ENCODE results near the gene AKAP8L. TPM values are rescaled to one million over a fixed set of nuclear protein-coding genes. Genes with fewer than 3 reads are reported as not detected.
"Not testable (repeated sequence)": the region's sequence is repeated elsewhere in the genome, so short reads cannot be mapped to it uniquely, and the experiment has no call there.

AKAP8L gene
- total RNA-seq, 1 donor = 61.3 TPM

- TF ChIP-seq CTCF (IDR thresholded peaks at IDR 0.05; ENCODE audit: insufficient read depth, low read depth, low read length) = peak; percentile 3
- H3K4me3 ChIP-seq (ENCODE audit: low read depth, low read length) = no peak overlapping the region
- DNase-seq (ENCODE audit: low read depth) = peak; percentile 53
Measured at GRCh38 chr19:15412832-15413231, 6.0 kb downstream of the AKAP8L start.

GRCh38 chr19:15411351-15411750, 7.4 kb downstream of the AKAP8L start:
- H3K4me3 ChIP-seq (ENCODE audit: low read depth, low read length); DNase-seq (ENCODE audit: low read depth): not testable (repeated sequence)

- no peak for TF ChIP-seq CTCF (IDR thresholded peaks at IDR 0.05; ENCODE audit: insufficient read depth, low read depth, low read length)
- H3K4me3 ChIP-seq (ENCODE audit: low read depth, low read length) = no peak overlapping the region
- no peak for DNase-seq (ENCODE audit: low read depth)
Measured at GRCh38 chr19:15404780-15405211, 14.0 kb downstream of the AKAP8L start.

GRCh38 chr19:15404097-15404779, 14.6 kb downstream of the AKAP8L start:
- H3K4me3 ChIP-seq (ENCODE audit: low read depth, low read length) = no peak overlapping the region
- no peak for DNase-seq (ENCODE audit: low read depth)
- no peak for TF ChIP-seq CTCF (IDR thresholded peaks at IDR 0.05; ENCODE audit: insufficient read depth, low read depth, low read length)

GRCh38 chr19:15403151-15403531, 15.6 kb downstream of the AKAP8L start:
- no peak for TF ChIP-seq CTCF (IDR thresholded peaks at IDR 0.05; ENCODE audit: insufficient read depth, low read depth, low read length)
- H3K4me3 ChIP-seq (ENCODE audit: low read depth, low read length) = no peak overlapping the region
- no peak for DNase-seq (ENCODE audit: low read depth)

- no peak overlapping the region for H3K4me3 ChIP-seq (ENCODE audit: low read depth, low read length)
- no peak for TF ChIP-seq CTCF (IDR thresholded peaks at IDR 0.05; ENCODE audit: insufficient read depth, low read depth, low read length)
- no peak for DNase-seq (ENCODE audit: low read depth)
Measured at GRCh38 chr19:15402411-15403150, 16.2 kb downstream of the AKAP8L start.

GRCh38 chr19:15401397-15401710, 17.4 kb downstream of the AKAP8L start:
- no peak for TF ChIP-seq CTCF (IDR thresholded peaks at IDR 0.05; ENCODE audit: insufficient read depth, low read depth, low read length)
- no peak for DNase-seq (ENCODE audit: low read depth)
- H3K4me3 ChIP-seq (ENCODE audit: low read depth, low read length) = no peak overlapping the region

Measured in fibroblast of villous mesenchyme (primary cell).